ENCODE measurements around the gene CEMIP. TPM values are rescaled to one million over a fixed set of nuclear protein-coding genes. Genes with fewer than 3 reads are reported as not detected.
A peak's percentile ranks its signal among the peaks of the same experiment; 100 is the strongest.

The CEMIP gene
- total RNA-seq, 1 donor from 2014 or later, result 3.6 TPM

GRCh38 chr15:80979538-80980200 lies 200.5 kb downstream of the CEMIP start:
- H3K27ac Mint-ChIP-seq (ENCODE audit: unreplicated experiment), result peak overlapping the region; percentile 84
- DNase-seq (ENCODE audit: low read depth), result no peak
- Histone ChIP-seq H3K27ac (ENCODE audit: low read depth, low read length) (no peak overlapping the region), H3K9me3 (ENCODE audit: insufficient read depth, low read depth, low read length) (no peaks in the 10 kb centered on the region), H3K36me3 (ENCODE audit: insufficient read depth, low read length) (peaks cover 7% of the 10 kb centered on the region), H3K4me3 (ENCODE audit: insufficient read depth, low read depth, low read length) (no peak overlapping the region), H3K4me2 (ENCODE audit: low read length) (no peak overlapping the region), H3K9ac (ENCODE audit: low read length) (no peak overlapping the region), H3K4me1 (ENCODE audit: insufficient read depth, low read length) (no peaks in the 10 kb centered on the region), H2AFZ (ENCODE audit: low read depth, low read length) (no peak overlapping the region), H3K79me2 (ENCODE audit: insufficient read depth, low read length) (peaks cover 64% of the 10 kb centered on the region), H3K27me3 (ENCODE audit: insufficient read depth, low read length) (no peaks in the 10 kb centered on the region), H4K20me1 (ENCODE audit: insufficient read depth, low read length) (peaks cover 53% of the 10 kb centered on the region)
- H3K4me3 Mint-ChIP-seq (ENCODE audit: unreplicated experiment), result no peak overlapping the region
- H3K9me3 Mint-ChIP-seq (ENCODE audit: unreplicated experiment), result no peaks in the 10 kb centered on the region
- H3K4me1 Mint-ChIP-seq (ENCODE audit: low read depth, unreplicated experiment), result peaks cover 22% of the 10 kb centered on the region
- no peak for TF ChIP-seq CTCF (IDR thresholded peaks at IDR 0.05; ENCODE audit: insufficient read depth, low read depth, low read length)
- no peak for TF ChIP-seq EZH2 (IDR thresholded peaks at IDR 0.05; ENCODE audit: insufficient read depth, low read length)
- no peaks in the 10 kb centered on the region for H3K27me3 Mint-ChIP-seq (ENCODE audit: low read depth, unreplicated experiment)
- peaks cover 17% of the 10 kb centered on the region for H3K36me3 Mint-ChIP-seq (ENCODE audit: low read depth, unreplicated experiment)
- FAIRE-seq, result no peak

- no peaks in the 10 kb centered on the region for H3K9me3 Mint-ChIP-seq (ENCODE audit: unreplicated experiment)
- H4K20me1 ChIP-seq (ENCODE audit: insufficient read depth, low read length), result peaks cover 59% of the 10 kb centered on the region
- TF ChIP-seq EZH2 (IDR thresholded peaks at IDR 0.05; ENCODE audit: insufficient read depth, low read length) (no peak), CTCF (IDR thresholded peaks at IDR 0.05; ENCODE audit: insufficient read depth, low read depth, low read length) (no peak)
These were observed 203.0 kb downstream of the CEMIP start for GRCh38 chr15:80982205-80982604.

GRCh38 chr15:80982839-80983238 lies 203.7 kb downstream of the CEMIP start:
- Histone ChIP-seq H3K27ac (ENCODE audit: low read depth, low read length) (no peak overlapping the region), H3K4me3 (ENCODE audit: insufficient read depth, low read depth, low read length) (no peak overlapping the region), H4K20me1 (ENCODE audit: insufficient read depth, low read length) (peaks cover 56% of the 10 kb centered on the region), H3K4me2 (ENCODE audit: low read length) (no peak overlapping the region), H2AFZ (ENCODE audit: low read depth, low read length) (no peak overlapping the region), H3K27me3 (ENCODE audit: insufficient read depth, low read length) (no peaks in the 10 kb centered on the region), H3K36me3 (ENCODE audit: insufficient read depth, low read length) (peaks cover 7% of the 10 kb centered on the region), H3K4me1 (ENCODE audit: insufficient read depth, low read length) (peaks cover under 1% of the 10 kb centered on the region), H3K9ac (ENCODE audit: low read length) (no peak overlapping the region), H3K79me2 (ENCODE audit: insufficient read depth, low read length) (peaks cover 73% of the 10 kb centered on the region), H3K9me3 (ENCODE audit: insufficient read depth, low read depth, low read length) (no peaks in the 10 kb centered on the region)
- peaks cover 15% of the 10 kb centered on the region for H3K4me1 Mint-ChIP-seq (ENCODE audit: low read depth, unreplicated experiment)
- DNase-seq (ENCODE audit: low read depth) (no peak), FAIRE-seq (no peak)
- no peak overlapping the region for H3K4me3 Mint-ChIP-seq (ENCODE audit: unreplicated experiment)
- H3K27me3 Mint-ChIP-seq (ENCODE audit: low read depth, unreplicated experiment), result no peaks in the 10 kb centered on the region
- H3K27ac Mint-ChIP-seq (ENCODE audit: unreplicated experiment), result no peak overlapping the region
- peaks cover 14% of the 10 kb centered on the region for H3K36me3 Mint-ChIP-seq (ENCODE audit: low read depth, unreplicated experiment)
- no peak for TF ChIP-seq CTCF (IDR thresholded peaks at IDR 0.05; ENCODE audit: insufficient read depth, low read depth, low read length)
- no peak for TF ChIP-seq EZH2 (IDR thresholded peaks at IDR 0.05; ENCODE audit: insufficient read depth, low read length)
- no peaks in the 10 kb centered on the region for H3K9me3 Mint-ChIP-seq (ENCODE audit: unreplicated experiment)

More at GRCh38 chr15:80982205-80982604, 203.0 kb downstream of the CEMIP start:
- H3K27ac Mint-ChIP-seq (ENCODE audit: unreplicated experiment), result no peak overlapping the region
- Histone ChIP-seq H3K9me3 (ENCODE audit: insufficient read depth, low read depth, low read length) (no peaks in the 10 kb centered on the region), H3K9ac (ENCODE audit: low read length) (no peak overlapping the region), H3K27ac (ENCODE audit: low read depth, low read length) (no peak overlapping the region), H3K4me1 (ENCODE audit: insufficient read depth, low read length) (no peaks in the 10 kb centered on the region), H3K36me3 (ENCODE audit: insufficient read depth, low read length) (peaks cover 7% of the 10 kb centered on the region), H3K79me2 (ENCODE audit: insufficient read depth, low read length) (peaks cover 73% of the 10 kb centered on the region), H3K27me3 (ENCODE audit: insufficient read depth, low read length) (no peaks in the 10 kb centered on the region), H3K4me2 (ENCODE audit: low read length) (no peak overlapping the region), H2AFZ (ENCODE audit: low read depth, low read length) (no peak overlapping the region), H3K4me3 (ENCODE audit: insufficient read depth, low read depth, low read length) (no peak overlapping the region)
- H3K4me1 Mint-ChIP-seq (ENCODE audit: low read depth, unreplicated experiment), result peaks cover 20% of the 10 kb centered on the region
- no peak for DNase-seq (ENCODE audit: low read depth)
- FAIRE-seq, result no peak
- no peaks in the 10 kb centered on the region for H3K27me3 Mint-ChIP-seq (ENCODE audit: low read depth, unreplicated experiment)
- no peak overlapping the region for H3K4me3 Mint-ChIP-seq (ENCODE audit: unreplicated experiment)
- peaks cover 17% of the 10 kb centered on the region for H3K36me3 Mint-ChIP-seq (ENCODE audit: low read depth, unreplicated experiment)
